Subcutaneous adipose tissue (tissue), 4 donors: ENCODE measurements around the gene HES4. TPM values are rescaled to one million over a fixed set of nuclear protein-coding genes. Genes with fewer than 3 reads are reported as not detected.

Experiments
- total RNA-seq, 4 donors: library from RNA; depleted of rRNA; stranded (reverse); fragments of >200 nt; gene quantifications; one replicate each; pipeline ENCODE4 v1.1.0, GENCODE V29; 2016
- TF ChIP-seq, protein P1 (sequence below): fragments of 450-650 bp; IDR thresholded peaks from one replicate; pipeline ENCODE4 v1.5.1; 2016; ENCODE audit warnings: low read depth, mild to moderate bottlenecking, control low read depth, antibody characterized with exemption, moderate library complexity

Gene HES4
- total RNA-seq, 4 donors from 2014 or later = 6.4 to 12.8 (median 7.2) TPM

DNA sequence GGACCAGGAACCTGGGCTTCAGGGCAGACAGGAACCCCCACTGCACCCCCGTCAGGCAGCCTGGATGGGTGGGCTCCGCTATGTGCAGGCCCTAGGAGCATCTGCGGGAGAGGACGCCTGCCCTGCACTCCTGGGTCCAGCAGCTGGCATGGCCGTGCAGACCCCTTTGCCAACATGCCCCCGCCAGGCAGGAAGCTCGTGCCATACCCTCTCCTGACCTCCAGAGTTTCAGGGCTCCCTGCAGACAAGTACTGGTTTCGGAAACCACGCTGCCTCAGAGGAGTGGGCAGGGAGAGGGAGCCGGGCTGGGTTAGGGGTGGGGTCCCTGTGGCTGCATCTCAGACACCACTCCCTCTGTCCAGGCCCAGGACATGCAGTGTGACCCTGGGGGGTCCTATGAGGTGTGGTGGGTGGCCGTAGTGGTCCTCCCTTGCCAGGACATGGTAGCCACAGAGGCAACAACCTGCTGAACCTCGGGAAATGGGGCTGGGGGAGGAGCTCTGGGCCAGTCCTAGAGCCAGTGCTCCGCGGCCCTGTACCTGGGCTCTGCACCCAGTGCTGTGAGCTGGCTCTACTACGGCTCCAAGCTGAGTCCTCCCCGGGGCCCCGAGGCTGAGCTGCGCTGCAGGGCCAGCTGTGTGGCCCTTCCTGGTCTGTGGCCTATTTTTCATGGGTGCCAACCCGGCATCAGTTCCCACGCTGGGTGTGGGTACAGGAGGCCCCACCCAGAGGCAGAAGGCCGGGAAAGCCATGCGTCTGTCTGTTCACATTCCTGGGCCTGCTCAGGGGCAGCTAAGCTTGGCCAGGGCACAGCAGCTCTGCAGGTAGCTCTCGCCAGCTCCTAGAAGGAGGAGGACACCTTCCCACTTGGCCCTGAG, 32.2 kb downstream of the HES4 start:
- TF ChIP-seq, protein P1, sequence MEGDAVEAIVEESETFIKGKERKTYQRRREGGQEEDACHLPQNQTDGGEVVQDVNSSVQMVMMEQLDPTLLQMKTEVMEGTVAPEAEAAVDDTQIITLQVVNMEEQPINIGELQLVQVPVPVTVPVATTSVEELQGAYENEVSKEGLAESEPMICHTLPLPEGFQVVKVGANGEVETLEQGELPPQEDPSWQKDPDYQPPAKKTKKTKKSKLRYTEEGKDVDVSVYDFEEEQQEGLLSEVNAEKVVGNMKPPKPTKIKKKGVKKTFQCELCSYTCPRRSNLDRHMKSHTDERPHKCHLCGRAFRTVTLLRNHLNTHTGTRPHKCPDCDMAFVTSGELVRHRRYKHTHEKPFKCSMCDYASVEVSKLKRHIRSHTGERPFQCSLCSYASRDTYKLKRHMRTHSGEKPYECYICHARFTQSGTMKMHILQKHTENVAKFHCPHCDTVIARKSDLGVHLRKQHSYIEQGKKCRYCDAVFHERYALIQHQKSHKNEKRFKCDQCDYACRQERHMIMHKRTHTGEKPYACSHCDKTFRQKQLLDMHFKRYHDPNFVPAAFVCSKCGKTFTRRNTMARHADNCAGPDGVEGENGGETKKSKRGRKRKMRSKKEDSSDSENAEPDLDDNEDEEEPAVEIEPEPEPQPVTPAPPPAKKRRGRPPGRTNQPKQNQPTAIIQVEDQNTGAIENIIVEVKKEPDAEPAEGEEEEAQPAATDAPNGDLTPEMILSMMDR = no peak

DNA sequence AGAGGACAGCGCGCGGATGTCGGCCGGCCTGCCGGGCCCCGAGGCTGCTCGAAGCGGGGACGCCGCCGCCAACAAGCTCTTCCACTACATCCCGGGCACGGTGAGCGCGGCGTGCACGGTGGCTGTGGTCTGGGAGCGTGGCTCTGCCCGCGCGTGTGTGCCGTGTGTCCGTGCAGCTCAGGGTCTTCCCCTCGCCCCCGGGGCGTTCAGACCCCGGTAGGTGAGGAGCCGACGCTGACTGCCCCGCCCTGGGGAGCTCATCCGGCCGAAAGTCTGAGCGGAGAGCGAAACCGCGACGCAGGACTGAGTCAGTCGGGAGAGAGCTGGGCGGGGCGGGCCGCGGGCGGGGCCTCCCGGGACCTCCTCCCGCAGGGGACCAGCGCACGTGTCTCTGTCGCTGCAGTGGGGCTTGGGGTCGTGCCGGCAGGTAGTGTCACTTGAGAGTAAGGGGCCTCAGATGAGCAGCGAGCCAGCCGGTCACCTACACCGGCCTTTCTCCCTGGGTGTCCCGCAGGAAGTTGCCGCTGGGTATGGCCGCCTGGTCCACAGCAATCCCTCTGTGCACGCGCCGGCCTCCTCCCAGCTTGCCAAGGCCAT, 33.1 kb downstream of the HES4 start:
- TF ChIP-seq, protein P1 = no peak

DNA sequence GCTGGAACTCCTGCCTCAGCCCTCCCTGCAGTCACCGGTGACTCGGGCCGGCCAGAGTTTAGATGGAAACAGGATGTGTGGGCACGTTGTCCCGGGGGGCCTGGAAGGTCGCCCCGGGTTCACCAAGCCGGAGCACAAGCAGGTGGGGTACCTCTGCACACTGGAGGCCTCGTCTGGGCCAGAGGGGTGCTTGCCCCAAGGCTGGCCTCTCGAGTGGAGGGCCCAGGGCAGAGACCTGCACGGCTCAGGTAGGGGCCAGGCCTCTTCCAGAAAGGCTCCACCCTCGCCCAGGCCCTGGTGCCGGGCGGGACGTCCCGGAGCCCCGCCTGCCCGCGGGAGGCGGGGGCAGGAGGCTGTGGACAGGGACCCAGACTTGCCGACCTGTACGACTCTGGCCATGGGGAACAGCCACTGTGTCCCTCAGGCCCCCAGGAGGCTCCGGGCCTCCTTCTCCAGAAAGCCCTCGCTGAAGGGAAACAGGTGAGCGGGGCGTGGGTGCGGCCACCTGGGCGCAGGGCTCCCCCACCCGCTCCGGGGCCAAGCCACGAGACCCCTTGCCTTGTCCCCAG, 33.7 kb downstream of the HES4 start, which contains the start of gene PLEKHN1:
PLEKHN1 (plus strand) TSS at position 348 of the 569 bp plus-strand sequence; CDS start at position 398, 50 bp downstream.
- TF ChIP-seq, protein P1 = no peak

DNA sequence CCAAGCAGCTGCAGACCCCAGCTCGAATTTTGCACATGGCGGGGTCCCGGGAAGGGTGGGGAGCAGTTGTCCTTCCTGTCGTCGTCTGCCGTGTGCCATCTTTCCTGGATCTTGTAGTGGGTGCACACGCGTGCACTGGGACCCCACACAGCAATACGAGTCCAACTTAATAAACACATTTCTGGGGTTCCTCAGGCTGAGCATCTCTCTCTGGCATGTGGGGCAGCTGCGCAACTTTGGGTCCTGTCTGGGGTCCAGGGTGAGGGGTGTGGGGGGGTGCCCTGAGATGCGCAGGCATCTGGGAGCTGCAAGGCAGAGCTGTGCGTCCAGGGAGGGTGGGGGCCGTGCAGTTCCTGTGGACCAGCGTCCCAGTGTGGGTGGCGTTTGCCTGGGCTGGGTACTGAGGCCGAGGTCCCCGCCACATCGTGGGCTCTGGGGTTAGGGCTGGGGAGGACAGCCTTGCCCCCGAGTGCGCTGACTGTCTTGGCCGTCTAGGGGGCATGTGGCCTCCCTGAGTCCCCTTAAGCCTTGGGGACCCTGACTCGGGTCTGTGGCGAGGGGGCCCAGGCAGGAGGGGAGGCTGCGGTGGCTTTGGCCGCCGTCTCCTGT, 34.3 kb downstream of the HES4 start:
- TF ChIP-seq, protein P1 = no peak

DNA sequence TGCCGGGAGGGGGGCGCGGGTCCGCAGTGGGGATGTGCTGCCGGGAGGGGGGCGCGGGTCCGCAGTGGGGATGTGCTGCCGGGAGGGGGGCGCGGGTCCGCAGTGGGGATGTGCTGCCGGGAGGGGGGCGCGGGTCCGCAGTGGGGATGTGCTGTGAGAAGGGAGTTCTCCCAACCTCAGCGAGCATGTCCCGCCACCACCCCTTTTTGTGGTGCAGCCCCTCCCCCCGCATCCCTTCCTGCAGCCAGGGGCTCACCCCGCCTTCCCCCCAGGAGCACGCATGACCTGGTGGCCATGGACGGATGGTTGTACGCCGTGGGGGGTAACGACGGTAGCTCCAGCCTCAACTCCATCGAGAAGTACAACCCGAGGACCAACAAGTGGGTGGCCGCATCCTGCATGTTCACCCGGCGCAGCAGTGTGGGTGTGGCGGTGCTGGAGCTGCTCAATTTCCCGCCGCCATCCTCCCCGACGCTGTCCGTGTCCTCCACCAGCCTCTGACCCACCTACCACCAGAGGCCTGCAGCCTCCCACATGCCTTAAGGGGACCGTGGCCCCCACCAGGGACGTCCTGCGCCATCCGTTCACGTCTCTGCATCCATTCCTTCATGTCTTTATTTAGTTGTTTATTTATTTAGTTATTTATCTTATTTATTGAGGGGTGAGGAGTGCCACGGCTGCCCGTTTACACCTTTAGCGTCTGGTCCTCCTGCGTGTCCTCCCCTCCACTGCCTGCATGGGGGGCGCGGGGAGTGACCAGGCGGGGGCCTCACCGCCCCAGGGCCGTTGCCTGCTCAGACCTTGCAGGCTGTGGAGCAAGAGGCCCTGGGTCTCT, 35.0 kb downstream of the HES4 start:
- TF ChIP-seq, protein P1 = no peak

DNA sequence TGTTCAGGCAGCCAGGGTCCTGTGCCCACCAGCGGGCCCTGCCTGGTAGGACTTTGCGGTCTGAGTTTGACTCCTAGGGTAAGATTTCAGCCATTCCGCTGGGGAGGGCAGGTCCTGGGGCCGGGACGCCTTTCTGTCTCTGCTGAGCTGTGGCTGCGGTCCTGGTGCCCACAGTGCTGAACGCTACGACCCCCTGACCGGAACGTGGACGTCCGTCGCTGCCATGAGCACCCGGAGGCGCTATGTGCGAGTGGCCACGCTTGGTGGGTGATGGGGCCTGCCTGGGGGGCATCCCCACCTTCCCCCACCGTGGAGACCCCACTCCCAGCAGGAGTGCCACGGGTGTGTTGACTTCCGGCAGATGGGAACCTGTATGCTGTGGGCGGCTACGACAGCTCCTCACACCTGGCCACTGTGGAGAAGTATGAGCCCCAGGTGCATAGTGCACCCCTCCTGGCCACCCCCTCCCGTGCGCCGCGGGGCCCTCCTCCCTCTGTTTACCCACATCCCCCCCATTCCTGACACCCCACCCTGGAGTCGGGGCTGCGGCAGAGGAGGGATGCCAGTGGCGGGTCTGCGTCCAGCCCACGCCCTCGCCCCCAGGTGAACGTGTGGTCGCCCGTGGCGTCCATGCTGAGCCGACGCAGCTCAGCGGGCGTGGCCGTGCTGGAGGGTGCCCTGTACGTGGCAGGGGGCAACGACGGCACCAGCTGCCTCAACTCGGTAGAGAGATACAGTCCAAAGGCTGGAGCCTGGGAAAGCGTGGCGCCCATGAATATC, 36.0 kb downstream of the HES4 start:
- TF ChIP-seq, protein P1 = no peak
